GM23338 (cell line): ENCODE measurements around the gene MADCAM1. TPM values are rescaled to one million over a fixed set of nuclear protein-coding genes. Genes with fewer than 3 reads are reported as not detected.

Experiments used
- CREB1 ChIP-seq: fragments of 250-450 bp; sonication (Bioruptor Pico); IDR thresholded peaks from 2 replicates; pipeline ENCODE4 v1.5.0; 2020; ENCODE audit warnings: low read depth, mild to moderate bottlenecking, moderate library complexity
- ETS1 ChIP-seq: IDR thresholded peaks from 2 replicates; pipeline ENCODE4 v1.6.1; 2016; ENCODE audit warnings: antibody characterized with exemption
- JUNB ChIP-seq: IDR thresholded peaks from one replicate; pipeline ENCODE4 v1.6.1; 2016; ENCODE audit warnings: antibody characterized with exemption; ENCODE audit not compliant: unreplicated experiment
- REST ChIP-seq: IDR thresholded peaks from one replicate; pipeline ENCODE4 v1.6.1; 2018; ENCODE audit warnings: antibody characterized with exemption; ENCODE audit not compliant: unreplicated experiment
- ZNF331 ChIP-seq: fragments of 250-450 bp; sonication (Bioruptor Pico); IDR thresholded peaks from 2 replicates; pipeline ENCODE4 v1.5.0; 2020; ENCODE audit warnings: low read depth, mild to moderate bottlenecking, moderate library complexity
- ZNF462 ChIP-seq: fragments of 250-450 bp; sonication (Bioruptor Pico); IDR thresholded peaks from 2 replicates; pipeline ENCODE4 v1.5.0; 2020; ENCODE audit warnings: mild to moderate bottlenecking, moderate library complexity
- polyA plus RNA-seq: library from polyadenylated mRNA; unstranded; fragments of >200 nt; fragmentation: Nextera tagmentation; extraction: Ambion mirVana; gene quantifications from 2 replicates; pipeline ENCODE4 v1.2.1, GENCODE V29; 2016
- total RNA-seq: library from RNA; depleted of rRNA; stranded (reverse); fragments of >200 nt; shearing (Covaris generic); gene quantifications from 2 replicates; pipeline ENCODE4 v1.2.3, GENCODE V29; 2014

MADCAM1 gene
- total and polyA plus RNA-seq, 2 experiments from 2014 or later, result 2.1 to 2.5 TPM

GRCh38 chr19:534088-534487 lies 37.8 kb downstream of the MADCAM1 start (continued):
- TF ChIP-seq ZNF462 (CRISPR knock-in tag) (no peak), REST (no peak), JUNB (no peak), ETS1 (no peak), CREB1 (CRISPR knock-in tag) (no peak), ZNF331 (CRISPR knock-in tag) (no peak)
